NCI-H1694 treated with DMSO at 0.1 percent for 48 hours (cell line): ENCODE data around the gene ZNF600.
"Not testable (repeated sequence)": the region's sequence is repeated elsewhere in the genome, so short reads cannot be mapped to it uniquely, and the experiment has no call there.

Experiments
- DNase-seq: peaks from one replicate; lab custom pipeline; 2025; lab: John Stamatoyannopoulos, UW

The ZNF600 gene

GRCh38 chr19:52741951-52742485 lies 44.6 kb downstream of the ZNF600 start:
- DNase-seq: no peak

DNA sequence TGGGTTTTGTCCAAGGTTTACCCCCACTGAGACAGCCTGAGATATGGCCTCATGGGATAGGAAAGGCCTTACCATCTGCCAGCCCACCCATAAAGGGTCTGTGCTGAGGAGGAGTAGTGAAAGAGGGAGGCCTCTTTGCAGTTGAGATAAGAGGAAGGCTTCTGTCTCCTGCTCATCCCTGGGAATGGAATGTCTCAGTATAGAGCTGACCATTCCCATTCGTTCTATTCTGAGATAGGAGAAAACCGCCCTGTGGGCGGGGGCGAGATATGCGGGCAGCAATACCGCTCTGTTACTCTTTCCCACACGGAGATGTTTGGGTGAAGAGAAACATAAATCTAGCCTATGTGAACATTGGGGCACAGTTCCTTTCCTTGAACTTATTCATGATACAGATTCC lies 45.2 kb downstream of the ZNF600 start:
- not testable (repeated sequence) for DNase-seq

DNA sequence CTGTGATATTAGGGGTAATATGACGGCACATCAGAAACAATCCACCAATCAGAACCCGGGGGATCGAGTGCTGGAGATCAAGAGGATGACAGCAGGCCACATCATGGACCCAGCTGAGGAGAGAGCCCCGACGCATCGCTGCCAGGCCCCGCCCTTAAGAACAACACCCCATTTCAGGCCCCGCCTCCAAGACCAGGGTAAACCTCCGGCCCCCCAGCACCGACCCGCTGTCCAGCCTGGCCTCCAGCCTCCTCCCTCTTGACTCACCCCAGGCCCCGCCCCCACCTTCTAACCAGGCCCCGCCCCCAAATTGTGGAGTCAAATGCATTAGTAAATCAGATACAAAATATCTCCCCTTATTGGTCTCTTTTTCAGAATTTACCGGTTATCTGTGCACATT lies 47.0 kb downstream of the ZNF600 start:
- DNase-seq: no peak

- DNase-seq: no peak
These were observed 50.9 kb downstream of the ZNF600 start for GRCh38 chr19:52735734-52736133.

DNA sequence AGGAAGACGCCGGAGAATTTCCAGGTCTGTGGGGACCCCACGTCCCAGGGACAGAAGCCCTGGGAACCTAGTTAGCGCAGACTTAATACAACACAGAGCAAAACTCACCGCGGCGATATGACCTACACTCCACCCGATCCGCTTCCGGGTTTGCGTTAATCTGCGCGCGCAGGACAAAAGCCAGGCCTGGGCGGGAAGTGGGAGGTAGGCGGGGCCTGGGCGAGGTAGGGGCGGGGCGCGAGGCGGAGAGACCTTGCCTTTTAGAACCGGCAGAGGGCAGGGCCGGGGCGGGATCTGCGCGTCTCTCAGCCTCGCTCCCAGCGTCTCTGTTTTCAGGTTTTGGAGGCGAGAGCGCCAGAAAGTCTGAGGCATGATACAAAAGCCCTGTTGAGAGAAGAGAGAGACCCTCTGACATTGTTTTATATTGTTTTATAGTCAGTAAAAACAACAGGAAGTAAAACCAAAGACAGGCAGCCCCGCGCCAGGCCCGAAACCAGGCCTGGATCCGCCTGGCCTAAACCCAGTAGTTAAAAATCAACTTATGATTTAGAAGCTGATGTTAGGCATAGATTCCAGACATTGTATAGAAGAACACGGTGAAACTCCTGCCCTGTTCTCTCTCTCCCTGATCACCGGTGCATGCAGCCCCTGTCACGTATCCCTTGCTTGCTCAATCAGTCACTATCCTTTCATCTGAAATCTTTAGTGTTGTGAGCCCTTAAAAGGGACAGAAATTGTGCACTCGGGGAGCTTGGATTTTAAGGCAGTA lies 51.5 kb downstream of the ZNF600 start, which contains the start of gene ZNF611:
TSS of gene ZNF611 (minus strand) at position 152 of the 769 bp plus-strand sequence. CDS start 19,150 bp downstream, outside the sequence.
- DNase-seq: peak; percentile 61

DNA sequence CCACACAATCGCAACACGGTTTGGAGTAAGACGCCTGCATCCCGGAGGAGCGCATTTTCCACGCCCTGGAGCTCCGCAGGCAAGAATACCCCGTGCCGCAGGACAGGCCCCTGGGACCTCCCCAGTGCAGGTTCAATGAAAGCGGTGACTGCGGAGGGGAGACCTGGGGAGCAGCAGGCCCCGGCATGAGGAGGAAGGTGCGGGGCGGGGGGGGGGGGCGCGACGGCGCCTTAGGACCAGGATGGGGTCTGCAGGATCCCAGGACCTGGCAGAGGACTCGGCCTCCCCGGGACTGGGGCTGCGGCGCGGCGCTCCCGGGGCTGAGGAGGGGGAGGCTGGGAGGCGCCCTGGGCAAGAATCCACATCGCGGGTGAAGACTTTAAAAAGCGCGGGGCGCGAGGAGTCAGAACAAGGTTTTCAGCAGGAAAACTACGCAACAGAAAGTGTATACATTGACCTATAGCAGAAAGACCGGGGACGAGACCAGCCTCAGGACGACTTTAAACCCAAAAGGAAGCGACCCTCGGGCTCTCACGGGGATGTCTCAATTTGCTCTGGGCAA lies 52.2 kb downstream of the ZNF600 start:
- no peak for DNase-seq

DNA sequence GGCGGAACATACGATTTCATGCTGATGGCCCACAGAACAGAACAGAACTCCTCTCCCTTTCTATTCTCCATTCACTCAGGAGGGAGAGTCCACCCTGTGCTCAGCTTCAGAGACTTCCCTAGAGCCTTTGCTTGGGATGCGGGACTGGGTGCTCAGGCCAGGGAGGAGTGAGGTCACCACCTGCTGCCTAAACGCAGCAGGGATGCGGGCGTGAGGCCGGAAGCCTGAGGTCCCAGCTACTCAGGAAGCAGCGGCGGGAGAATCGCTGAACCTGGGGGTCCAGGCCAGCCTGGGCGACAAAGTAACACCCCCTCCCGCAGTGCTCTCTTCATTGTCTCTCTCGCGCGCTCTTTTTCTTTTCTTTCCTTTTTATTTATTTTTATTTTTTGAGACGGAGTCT lies 60.5 kb downstream of the ZNF600 start:
- DNase-seq: not testable (repeated sequence)

GRCh38 chr19:52725528-52725961 lies 61.0 kb downstream of the ZNF600 start:
- no peak for DNase-seq

- DNase-seq: no peak
These were observed 61.7 kb downstream of the ZNF600 start for GRCh38 chr19:52724701-52725514.

DNA sequence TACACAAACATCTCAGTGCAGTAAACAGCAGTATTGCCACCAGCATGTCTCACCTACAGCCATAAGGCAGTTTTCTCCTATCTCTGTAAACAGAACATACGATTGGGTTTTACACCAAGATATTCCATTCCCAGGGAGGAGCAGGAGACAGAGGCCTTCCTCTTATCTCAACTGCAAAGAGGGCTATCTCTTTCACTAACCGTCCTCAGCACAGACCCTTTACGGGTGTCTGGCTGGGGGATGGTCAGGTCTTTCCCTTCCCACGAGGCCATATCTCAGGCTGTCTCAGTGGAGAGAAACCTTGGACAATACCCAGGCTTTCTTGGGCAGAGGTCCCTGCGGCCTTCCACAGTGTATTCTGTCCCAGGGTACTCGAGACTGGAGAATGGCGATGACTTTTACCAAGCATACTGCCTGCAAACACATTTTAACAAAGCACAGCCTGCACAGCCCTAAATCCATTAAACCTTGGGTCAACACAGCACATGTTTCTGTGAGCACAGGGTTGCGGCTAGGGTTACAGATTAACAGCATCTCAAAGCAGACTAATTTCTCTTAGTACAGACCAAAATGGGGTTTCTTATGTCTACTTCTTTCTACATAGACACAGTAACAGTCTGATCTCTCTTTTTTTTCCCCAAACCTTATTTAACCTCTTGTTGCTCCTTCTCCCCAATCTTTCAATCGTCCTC lies 62.5 kb downstream of the ZNF600 start:
- DNase-seq: not testable (repeated sequence)

DNA sequence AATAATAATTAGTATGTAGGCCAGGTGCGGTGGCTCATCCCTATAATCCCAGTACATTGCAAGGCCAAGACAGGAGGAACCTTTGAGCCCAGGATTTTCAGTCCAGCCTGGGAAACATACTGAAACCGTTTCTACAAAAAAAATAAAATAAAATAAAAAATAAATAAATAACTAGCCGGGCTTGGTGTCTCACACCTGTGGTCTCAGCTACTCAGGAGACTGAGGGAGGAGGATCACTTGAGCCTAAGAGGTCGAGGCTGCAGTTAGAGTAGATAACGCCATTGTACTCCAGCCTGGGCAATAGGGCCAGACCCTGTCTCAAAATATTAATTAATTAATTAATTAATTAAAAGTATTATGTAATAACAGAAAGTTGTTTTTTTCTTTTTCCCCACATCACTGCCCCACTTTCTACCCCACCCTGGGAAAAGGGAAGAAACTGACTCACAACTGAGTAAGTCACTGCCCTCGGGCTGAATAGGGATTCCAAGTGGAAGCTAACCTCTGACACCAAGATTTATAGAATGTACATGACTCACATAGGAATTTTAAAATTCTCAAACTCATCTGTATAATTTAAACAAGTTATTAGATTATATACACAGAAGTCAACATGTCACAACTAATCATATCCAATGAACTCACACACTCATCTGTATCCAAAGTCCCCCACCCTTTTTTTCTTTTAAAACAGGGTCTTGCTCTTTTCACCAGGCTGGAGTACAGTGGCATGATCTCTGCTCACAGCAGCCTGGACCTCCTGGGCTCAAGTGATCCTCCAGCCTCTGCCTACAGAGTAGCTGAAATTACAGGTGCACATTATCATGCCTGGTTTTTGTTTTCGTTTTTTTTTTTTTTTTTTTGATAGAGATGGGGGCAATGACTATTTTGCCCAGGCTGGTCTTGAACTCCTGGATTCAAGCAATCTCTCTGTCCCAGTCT lies 64.3 kb downstream of the ZNF600 start:
- no peak for DNase-seq

- DNase-seq: not testable (repeated sequence)
These were observed 66.0 kb downstream of the ZNF600 start for GRCh38 chr19:52720541-52720940.

DNA sequence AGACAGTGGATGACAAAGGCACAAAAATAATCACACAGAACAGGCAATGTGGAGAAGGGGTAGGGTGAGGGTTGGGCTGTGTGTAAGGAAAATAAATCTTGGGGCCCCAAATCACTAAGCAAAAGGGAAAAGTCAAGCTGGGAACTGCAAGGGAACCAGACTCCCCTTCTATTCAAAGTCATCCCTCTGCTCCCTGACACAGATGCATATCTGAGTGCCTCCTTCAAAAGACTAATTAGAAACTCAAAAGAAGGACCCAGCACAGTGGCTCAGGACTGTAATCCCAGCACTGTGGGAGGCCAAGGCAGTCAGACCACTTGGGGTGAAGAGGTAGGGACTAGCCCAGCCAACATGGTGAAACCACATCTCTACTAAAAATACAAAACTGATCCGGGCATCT lies 70.1 kb downstream of the ZNF600 start:
- DNase-seq: no peak

- not testable (repeated sequence) for DNase-seq
These were observed 70.7 kb downstream of the ZNF600 start for GRCh38 chr19:52715902-52716301.

GRCh38 chr19:52715330-52715729 lies 71.3 kb downstream of the ZNF600 start:
- DNase-seq: not testable (repeated sequence)
